Lower leg skin (tissue), 3 donors: Measurements from ENCODE around the gene CORO7.

Experiments
- CTCF ChIP-seq, 3 donors: fragments of 450-650 bp; IDR thresholded peaks; one replicate each; pipeline ENCODE4 v1.5.1; 2016; ENCODE audit warnings: antibody characterized with exemption in 3 of 3, mild to moderate bottlenecking in 3 of 3, moderate library complexity in 2 of 3
- POLR2A ChIP-seq, 2 donors: fragments of 450-650 bp; IDR thresholded peaks; one replicate each; pipeline ENCODE4 v1.6.1; 2016 to 2017; ENCODE audit warnings: antibody characterized with exemption in 2 of 2, mild to moderate bottlenecking in 1 of 2, moderate library complexity in 1 of 2

DNA sequence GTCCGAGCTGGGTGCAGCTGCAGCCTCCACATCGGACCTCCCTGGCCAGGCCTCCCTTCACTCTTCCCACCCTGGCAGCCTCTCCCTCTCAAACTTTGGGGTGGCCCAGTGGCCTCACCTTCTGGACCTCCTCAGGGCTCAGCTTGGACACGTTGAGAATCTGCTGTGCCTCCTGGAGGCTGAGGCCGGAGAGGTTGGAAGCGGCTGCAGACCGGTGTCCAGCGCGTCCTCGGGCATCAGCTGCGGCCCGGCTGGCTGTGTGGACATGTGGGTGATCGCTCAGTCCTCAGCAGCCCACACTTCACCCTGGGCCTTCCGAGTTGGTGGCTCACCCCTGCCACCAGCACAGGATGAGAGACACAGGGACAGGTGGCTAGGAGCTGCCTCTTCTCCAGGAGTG, 75.1 kb downstream of the CORO7 start:
- no peak for TF ChIP-seq CTCF (IDR thresholded peaks at IDR 0.05)
- no peak for TF ChIP-seq POLR2A (IDR thresholded peaks at IDR 0.05)
